Stimulated activated CD4-positive, alpha-beta T cell treated with anti-CD3 and anti-CD28 coated beads, Interleukin-15, amount 100 ng/mL, for 24 hours (primary cell): ENCODE data around the gene SHLD1.
"Not testable (repeated sequence)": the region's sequence is repeated elsewhere in the genome, so short reads cannot be mapped to it uniquely, and the experiment has no call there.

Source experiments
- DNase-seq: peaks from one replicate; pipeline ENCODE4 v3.0.0-alpha.2; 2020

SHLD1 gene

DNA sequence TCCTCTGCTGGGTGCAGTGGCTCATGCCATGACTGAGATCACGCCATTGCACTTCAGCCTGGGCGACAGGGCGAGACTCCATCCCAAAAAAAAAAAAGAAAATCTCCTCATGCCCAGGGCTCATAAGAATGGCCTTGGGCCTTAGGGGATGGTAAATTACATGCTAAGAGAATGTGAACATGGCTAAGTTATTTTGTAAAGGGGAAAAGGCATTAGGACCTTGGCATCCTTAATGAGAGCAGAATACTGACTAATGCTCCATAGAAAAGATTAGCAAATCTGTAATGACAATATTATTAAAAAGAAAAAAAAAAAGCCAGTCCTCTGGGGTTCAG lies 12.6 kb upstream of the SHLD1 start:
- DNase-seq = no peak

GRCh38 chr20:5737966-5738365 lies 12.2 kb upstream of the SHLD1 start:
- no peak for DNase-seq

- not testable (repeated sequence) for DNase-seq
These were observed 9.6 kb upstream of the SHLD1 start for GRCh38 chr20:5740643-5741042.

GRCh38 chr20:5741089-5741488 lies 9.1 kb upstream of the SHLD1 start:
- no peak for DNase-seq

DNA sequence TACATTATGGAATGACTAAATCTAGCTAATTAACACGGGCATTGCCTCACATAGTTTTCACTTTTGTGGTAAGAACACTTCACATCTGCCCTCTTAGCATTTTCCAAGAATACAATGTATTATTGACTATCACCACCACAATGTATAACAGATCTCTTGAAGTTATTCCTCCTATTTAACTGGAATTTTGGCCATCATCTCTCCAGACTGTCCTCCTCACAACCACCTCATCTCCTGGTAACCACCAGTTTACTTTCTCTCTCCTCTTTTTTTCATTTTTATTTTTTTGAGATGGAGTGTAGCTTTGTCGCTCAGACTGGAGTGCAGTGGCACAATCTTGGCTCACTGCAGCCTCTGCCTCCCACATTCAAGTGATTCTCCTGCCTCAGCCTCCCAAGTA lies 8.2 kb upstream of the SHLD1 start:
- no peak for DNase-seq

DNA sequence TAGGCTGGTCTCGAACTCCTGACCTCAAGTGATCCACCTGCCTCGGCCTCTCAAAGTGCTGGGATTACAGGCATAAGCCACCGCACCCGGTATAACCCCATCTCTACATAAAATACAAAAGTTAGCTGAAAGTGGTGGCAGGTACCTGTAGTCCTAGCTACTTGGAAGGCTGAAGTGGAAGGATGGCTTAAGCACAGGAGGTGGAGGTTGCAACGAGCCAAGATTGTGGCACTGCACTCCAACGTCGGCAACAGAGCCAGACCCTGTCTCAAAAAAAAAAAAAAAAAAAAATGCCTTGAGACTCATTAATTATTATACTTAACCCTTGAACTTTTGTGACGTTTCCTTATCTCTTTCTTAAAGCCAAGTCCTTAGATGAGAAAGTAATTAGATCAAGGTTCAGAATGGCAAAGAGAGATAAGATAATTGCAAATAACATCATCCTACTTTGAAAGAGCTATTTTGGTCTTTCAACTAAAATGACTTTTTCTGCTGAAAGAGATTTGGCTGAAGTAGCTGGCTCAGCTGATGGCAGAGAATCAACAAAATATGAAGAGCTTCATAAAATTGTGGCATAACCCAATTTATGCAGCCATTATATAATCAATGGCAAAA lies 4.7 kb upstream of the SHLD1 start:
- no peak for DNase-seq

- DNase-seq = no peak
These were observed 4.1 kb upstream of the SHLD1 start for GRCh38 chr20:5746064-5746463.

DNA sequence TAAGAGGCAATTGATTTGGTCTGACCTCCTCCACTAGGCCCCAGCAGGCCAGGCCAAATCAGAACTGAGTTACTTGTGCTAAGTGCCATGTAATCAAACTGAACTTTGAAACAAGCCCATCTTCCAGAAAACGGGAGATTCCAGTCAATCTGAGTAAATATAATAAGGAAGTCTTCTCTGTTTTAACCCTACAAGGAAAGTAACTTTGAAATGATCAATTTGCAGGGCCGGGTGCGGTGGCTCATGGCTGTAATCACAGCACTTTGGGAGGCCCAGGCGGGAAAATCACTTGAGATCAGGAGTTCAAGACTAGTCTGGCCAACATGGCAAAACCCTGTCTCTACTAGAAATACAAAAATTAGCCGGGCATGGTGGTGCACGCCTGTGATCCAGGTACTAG lies 2.0 kb upstream of the SHLD1 start:
- DNase-seq = no peak

DNA sequence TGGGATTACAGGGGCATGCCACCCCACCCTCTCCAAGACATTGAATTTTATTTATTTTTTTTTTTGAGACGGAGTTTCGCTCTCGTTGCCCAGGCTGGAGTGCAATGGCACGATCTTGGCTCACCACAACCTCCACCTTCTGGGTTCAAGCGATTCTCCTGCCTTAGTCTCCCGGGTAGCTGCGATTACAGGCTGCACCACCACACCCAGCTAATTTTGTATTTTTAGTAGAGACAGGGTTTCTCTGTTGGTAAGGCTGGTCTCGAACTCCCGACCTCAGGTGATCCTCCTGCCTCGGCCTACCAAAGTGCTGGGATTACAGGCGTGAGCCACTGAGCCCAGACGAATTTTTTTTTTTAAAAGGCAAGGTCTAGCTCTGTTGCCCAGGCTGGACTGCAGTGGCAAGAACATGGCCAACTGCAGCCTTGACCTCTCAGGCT lies 669 bp upstream of the SHLD1 start:
- DNase-seq = not testable (repeated sequence)

- no peak for DNase-seq
These were observed 1.7 kb downstream of the SHLD1 start for GRCh38 chr20:5751856-5752255.

DNA sequence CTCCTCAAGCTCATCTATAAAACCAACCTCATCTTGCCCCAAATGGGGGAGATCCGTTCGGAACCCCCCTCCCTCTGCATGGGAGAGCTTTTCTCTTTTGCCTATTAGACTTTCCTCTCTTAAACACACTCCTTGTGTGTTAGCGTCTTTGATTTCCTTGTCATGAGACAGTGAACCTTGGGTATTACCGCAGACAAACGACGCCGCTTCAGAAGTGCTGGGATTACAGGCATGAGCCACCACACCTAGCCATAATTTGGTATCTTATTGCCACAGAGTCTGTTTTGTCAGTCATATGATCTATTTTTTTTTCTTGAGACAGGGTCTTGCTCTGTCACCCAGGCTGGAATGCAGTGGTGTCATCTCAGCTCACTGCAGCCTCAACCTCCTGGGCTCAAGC lies 3.6 kb downstream of the SHLD1 start:
- DNase-seq = no peak

- no peak for DNase-seq
These were observed 7.7 kb downstream of the SHLD1 start for GRCh38 chr20:5757949-5758348.

DNA sequence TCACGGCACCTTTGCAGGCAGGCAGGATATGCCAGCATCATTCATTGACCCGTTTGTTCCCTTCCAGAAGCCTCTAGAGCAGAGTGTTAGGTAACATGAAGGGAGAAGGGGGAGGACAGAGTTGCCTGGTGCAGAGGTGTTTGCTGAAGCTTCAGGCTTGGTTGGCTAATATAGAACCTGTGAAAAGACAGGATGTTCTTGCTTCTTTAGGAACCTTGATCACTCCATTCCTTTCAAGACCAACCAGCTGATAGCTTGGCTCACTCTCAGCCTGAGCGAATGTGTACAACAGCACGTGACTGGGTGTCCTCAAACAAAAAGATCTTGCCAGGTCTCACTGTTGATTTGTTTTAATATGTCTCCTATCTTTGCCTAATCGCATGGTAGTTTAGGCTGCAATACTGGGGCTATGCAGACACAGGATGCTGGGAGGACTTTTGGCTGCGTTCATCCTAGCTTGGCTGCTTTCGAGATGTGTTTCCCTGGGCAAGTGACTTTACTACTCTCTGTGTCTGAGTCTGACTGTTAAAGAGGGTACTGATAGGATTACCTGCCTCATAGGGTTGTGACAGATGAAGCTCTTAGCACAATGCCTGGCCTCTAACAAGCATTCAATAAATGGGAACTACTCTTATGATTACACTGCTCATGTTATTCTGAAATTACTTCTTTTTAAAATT lies 16.0 kb downstream of the SHLD1 start:
- DNase-seq = no peak

GRCh38 chr20:5767493-5768098 lies 17.4 kb downstream of the SHLD1 start:
- DNase-seq = no peak

GRCh38 chr20:5770231-5770986 lies 20.2 kb downstream of the SHLD1 start:
- no peak for DNase-seq

DNA sequence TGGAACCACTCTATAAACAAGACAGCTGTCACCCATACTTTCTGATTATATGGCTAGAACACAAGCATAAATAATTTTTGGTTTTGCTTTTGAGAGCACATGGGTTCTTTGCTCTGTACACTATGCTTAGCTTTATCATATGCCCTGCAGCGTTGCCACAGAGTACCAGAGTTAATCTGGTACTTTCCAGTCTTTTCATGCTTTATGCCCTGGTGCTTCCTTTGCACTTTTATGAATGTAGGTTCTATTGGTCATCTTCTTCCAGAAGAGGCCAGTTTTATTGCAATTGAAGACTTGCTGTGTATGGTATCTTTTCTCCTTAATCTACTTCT lies 20.8 kb downstream of the SHLD1 start:
- no peak for DNase-seq

DNA sequence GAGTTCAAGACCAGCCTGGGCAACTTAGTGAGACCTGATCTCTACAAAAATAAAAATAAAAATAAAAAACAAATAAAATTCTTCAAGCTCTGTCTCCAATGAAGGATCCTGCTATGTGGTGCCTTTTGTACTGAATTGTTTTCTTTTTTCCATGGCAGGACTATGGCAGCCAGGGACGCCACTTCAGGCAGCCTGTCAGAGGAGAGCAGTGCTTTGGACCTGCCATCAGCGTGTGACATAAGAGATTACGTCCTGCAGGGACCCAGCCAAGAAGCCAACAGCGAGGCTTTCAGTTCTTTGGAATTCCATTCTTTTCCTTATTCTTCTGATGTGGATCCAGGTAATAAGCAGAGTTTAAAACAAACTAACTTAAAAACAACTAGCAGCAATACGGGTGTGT lies 22.5 kb downstream of the SHLD1 start:
- DNase-seq = no peak

DNA sequence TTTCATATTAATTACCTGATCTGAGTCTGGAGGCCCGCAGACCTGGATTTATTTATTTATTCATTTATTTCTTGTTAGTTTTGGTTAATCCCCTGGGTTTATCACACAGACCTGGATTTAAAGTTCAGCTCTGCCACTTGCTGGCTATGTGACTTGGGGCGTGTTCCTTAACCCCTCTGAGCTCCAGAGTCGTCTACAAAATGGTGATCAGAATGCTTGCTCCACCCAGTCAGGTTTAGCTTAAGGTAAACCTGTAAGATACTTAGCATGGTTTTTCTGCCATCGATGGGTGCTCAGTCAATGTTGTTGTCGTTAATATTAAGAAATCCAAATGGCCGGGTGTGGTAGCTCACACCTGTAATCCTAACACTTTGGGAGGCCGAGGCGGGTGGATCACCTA lies 23.4 kb downstream of the SHLD1 start:
- no peak for DNase-seq

GRCh38 chr20:5776077-5776476 lies 25.9 kb downstream of the SHLD1 start:
- DNase-seq = no peak

GRCh38 chr20:5779071-5779900 lies 29.1 kb downstream of the SHLD1 start:
- DNase-seq = no peak

DNA sequence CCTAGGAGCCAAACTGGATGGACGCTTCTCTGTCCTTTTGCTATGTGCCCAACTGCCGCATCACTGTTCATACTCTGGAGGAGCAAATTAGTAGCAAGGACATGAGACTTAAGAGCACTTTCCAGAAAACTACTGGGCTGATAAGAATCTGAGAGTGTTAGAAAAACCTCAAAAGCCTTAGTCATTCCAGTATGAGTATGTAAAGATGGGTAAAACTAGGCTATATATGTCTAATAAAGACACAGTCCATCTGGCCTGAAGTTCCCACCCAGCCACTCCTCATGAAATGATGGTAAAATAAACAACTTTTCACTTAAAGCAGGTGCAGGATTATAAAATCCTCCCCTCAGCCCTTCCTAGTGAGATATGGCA lies 30.6 kb downstream of the SHLD1 start:
- no peak for DNase-seq

- DNase-seq = not testable (repeated sequence)
These were observed 31.2 kb downstream of the SHLD1 start for GRCh38 chr20:5781367-5781766.
